Mucosa of descending colon (tissue), 3 donors: ENCODE data around the gene RIPK3. TPM values are rescaled to one million over a fixed set of nuclear protein-coding genes. Genes with fewer than 3 reads are reported as not detected.

Experiments used
- ATAC-seq: fragments of 200-7000 bp; cut with Tn5 transposase; one replicate; pipeline ENCODE4 v1.9.1; 2020; ENCODE audit warnings: mild to moderate bottlenecking, moderate library complexity
- DNase-seq, 3 donors: peaks; one replicate each; pipeline ENCODE4 v3.0.0-alpha.2; 2020
- H3K36me3 ChIP-seq: fragments of 200-600 bp; one replicate; pipeline ENCODE4 v1.8.0; 2021; ENCODE audit warnings: low read depth, mild to moderate bottlenecking
- H3K4me1 ChIP-seq: fragments of 200-600 bp; one replicate; pipeline ENCODE4 v1.8.0; 2021; ENCODE audit warnings: low read depth, mild to moderate bottlenecking
- H3K4me3 ChIP-seq: fragments of 200-600 bp; one replicate; pipeline ENCODE4 v1.8.0; 2021; ENCODE audit warnings: mild to moderate bottlenecking
- H3K9me3 ChIP-seq: fragments of 200-600 bp; one replicate; pipeline ENCODE4 v1.8.0; 2021; ENCODE audit warnings: mild to moderate bottlenecking
- CTCF ChIP-seq: fragments of 200-600 bp; IDR thresholded peaks from one replicate; pipeline ENCODE4 v1.8.0; 2022; ENCODE audit warnings: antibody characterized with exemption, mild to moderate bottlenecking
- intact Hi-C, 2 donors: fragments of 100-400 bp; cut with DNase I in 1 of 2; cut with micrococcal nuclease in 1 of 2; formaldehyde crosslinking; loops; one replicate each; pipeline versions ENCODE4 v1.11.0 to v1.11.1; 2022; cut with DNase I, micrococcal nuclease
- total RNA-seq, 3 donors: library from RNA; stranded (reverse); fragmentation: NEBNext Ultra II Directional in 2 of 3; extraction: Animal tissue kit (Norgen Biotek cat#: 25700) in 2 of 3; gene quantifications; one replicate each; pipeline versions ENCODE4 v1.2.1 to v1.2.4, GENCODE V29; 2021 to 2023
- donor health status: DM: no; HTN: no; CAD: no; lungs with moderate emphysema.
- donor health status: DM: no; HTN: no; CAD: no.
- donor health status: DM: no; HTN: yes; CAD: no.

RIPK3 gene
- total RNA-seq, 3 donors from 2014 or later = 40.6 to 99.9 (median 71.7) TPM

GRCh38 chr14:24365600-24366412, 26.0 kb upstream of the RIPK3 start:
- intact Hi-C loops = loop anchor here (5.0 kb wide), 2 partner anchors 34 to 66 kb away; no protein-coding TSS in a partner anchor
- DNase-seq (peak; percentile 88 to 93 (median 88)), ATAC-seq (peak; percentile 61)
- peak; percentile 87 for TF ChIP-seq CTCF
- Histone ChIP-seq H3K9me3 (no peaks in the 10 kb centered on the region), H3K36me3 (no peaks in the 10 kb centered on the region), H3K4me1 (peaks cover 5% of the 10 kb centered on the region), H3K4me3 (no peak overlapping the region)

DNA sequence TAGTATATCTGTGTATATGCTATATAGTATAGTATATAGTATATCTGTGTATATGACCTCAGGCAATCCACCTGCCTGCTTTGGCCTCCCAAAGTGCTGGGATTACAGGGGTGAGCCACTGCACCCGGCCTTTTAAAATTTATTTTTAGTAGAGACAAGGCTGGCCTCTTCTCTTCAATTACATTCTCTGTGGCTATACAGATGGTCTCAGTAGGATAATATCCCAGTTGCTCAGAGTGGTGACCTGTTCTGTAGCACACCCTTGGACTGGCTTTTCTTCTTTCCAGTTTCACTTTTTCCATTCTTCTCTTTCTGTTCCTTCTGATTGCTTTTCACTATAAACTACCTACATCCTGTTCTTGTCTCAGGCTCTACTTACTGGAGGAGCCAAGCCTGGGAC, 25.1 kb upstream of the RIPK3 start:
- H3K4me3 ChIP-seq = no peak overlapping the region
- DNase-seq (no peak), ATAC-seq (no peak)
- H3K9me3 ChIP-seq = no peaks in the 10 kb centered on the region
- intact Hi-C loops = loop anchor here (5.0 kb wide), 2 partner anchors 33 to 67 kb away; no protein-coding TSS in a partner anchor
- TF ChIP-seq CTCF = no peak
- no peaks in the 10 kb centered on the region for H3K36me3 ChIP-seq
- peaks cover 5% of the 10 kb centered on the region for H3K4me1 ChIP-seq

GRCh38 chr14:24363401-24363800, 23.6 kb upstream of the RIPK3 start:
- intact Hi-C loops = no loop called here
- no peak for ATAC-seq

GRCh38 chr14:24362241-24362960, 22.6 kb upstream of the RIPK3 start:
- ATAC-seq = no peak
- no peak for DNase-seq
- TF ChIP-seq CTCF = no peak
- intact Hi-C loops = no loop called here
- Histone ChIP-seq H3K4me3 (no peak overlapping the region), H3K9me3 (no peaks in the 10 kb centered on the region), H3K4me1 (peaks cover 2% of the 10 kb centered on the region), H3K36me3 (no peaks in the 10 kb centered on the region)

More at GRCh38 chr14:24363401-24363800, 23.6 kb upstream of the RIPK3 start:
- Histone ChIP-seq H3K4me1 (peaks cover 5% of the 10 kb centered on the region), H3K4me3 (no peak overlapping the region), H3K9me3 (no peaks in the 10 kb centered on the region), H3K36me3 (no peaks in the 10 kb centered on the region)
- no peak for TF ChIP-seq CTCF
- DNase-seq = no peak

- Histone ChIP-seq H3K4me3 (no peak overlapping the region), H3K4me1 (no peaks in the 10 kb centered on the region), H3K9me3 (no peaks in the 10 kb centered on the region), H3K36me3 (no peaks in the 10 kb centered on the region)
- no peak for TF ChIP-seq CTCF
- no peak for DNase-seq
- intact Hi-C loops = no loop called here
- ATAC-seq = no peak
These were observed 21.5 kb upstream of the RIPK3 start for GRCh38 chr14:24361326-24361725.
